ENCODE data around the gene ZC3H14.

ZC3H14 gene

DNA sequence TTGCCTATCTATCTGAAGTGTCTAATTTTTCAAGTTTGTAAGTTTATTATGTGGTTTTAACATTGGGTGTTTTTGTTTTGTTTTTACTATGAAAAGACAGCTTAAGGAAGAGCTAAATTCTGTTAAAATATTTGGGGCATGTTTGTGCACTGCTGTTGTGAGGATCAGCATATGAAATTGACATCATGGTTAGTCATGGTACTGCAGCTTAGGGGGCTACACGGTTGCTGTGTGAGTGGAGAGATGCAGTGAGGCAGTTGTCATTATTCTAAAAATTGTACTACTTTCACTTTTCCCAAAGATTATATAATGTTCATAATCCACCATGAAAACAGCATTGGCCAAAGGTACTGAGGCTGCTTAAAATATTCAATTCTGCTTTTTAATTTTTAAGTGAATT lies 49.0 kb downstream of the ZC3H14 start:
- DNase-seq (ENCODE audit: low read depth): peak; percentile 17

GRCh38 chr14:88612981-88613380 lies 50.1 kb downstream of the ZC3H14 start:
- peak; percentile 12 for DNase-seq (ENCODE audit: low read depth)

DNA sequence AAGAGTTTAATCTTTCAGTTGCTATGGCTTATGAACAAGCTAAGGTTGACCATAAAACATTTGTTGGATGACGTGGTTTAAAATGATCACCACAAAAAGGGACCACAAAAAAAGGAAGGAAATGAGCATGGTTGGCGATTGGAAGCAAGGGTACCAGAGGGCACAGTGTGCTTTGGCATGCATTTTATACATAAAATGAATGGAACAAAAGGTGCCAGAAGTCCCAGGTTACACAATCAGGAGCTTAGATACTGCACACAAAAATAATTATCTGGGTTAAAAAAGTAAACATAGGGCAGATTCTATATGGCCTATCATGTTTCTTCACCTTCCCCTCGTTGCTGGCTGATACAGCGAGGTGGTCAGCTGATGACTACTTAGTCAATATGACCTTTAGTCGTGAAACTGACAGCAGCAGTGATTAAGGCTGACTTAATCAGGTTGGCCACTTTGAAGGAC lies 50.7 kb downstream of the ZC3H14 start:
- peak; percentile 66 for DNase-seq (ENCODE audit: low read depth)

- peak; percentile 86 for DNase-seq (ENCODE audit: low read depth)
These were observed 51.5 kb downstream of the ZC3H14 start for GRCh38 chr14:88614218-88614907.

DNA sequence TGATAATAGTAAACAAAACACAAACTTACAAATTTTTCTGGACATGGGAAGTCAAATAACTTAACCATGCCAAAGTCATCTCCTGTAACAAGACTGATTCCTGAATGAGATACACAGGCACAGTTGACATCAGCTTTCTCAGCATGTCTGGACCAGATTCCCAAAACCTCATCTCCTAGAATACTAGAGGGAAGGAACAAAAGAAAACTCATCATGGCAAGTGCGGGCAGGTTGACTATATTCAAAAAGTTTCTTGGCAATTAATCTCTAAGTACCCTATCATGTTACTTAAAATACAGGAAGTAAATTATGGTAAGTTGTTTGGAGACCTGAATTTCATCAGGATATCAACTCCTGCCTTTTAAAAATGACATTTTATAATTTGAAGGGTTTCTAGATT lies 53.9 kb downstream of the ZC3H14 start:
- no peak for DNase-seq (ENCODE audit: low read depth)

GRCh38 chr14:88617479-88617878 lies 54.6 kb downstream of the ZC3H14 start:
- DNase-seq (ENCODE audit: low read depth): no peak

DNA sequence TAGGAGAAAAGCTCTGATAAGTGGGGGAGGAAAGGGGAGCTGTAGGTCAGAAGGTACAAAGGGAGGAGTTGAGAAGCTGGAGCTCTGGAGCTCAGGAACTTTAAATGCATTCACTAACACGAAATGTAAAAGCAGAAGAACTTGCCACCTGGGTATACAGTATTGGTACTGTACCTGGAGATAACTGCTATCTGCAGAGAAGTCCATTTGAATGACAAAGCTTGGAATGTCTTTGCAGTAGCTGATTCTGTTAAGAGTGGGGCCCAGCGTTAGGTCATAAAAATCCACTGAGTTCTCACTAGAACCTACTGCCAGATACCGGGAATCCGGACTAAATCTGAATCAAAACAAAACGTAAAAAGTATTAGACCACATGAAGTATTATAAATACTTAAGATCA lies 55.6 kb downstream of the ZC3H14 start:
- DNase-seq (ENCODE audit: low read depth): no peak

DNA sequence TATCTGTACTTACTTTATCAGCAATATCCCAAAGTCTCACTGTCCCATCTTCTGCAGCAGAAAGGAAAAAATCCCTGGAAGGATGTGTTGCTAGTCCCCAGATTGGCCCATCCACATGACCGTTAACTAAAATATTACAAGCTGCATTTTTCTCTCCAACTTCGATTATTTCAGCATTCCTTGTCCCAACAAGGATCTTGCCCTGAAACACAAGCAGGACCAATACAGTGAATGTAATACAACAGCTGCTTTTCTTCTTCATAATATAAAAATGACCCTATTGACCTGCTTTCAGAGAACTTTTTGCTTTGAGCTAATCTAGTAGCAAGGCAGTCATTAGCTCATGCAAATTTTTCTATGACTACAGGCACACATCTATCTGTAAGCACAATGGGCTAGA lies 58.3 kb downstream of the ZC3H14 start:
- peak; percentile 45 for DNase-seq (ENCODE audit: low read depth)

DNA sequence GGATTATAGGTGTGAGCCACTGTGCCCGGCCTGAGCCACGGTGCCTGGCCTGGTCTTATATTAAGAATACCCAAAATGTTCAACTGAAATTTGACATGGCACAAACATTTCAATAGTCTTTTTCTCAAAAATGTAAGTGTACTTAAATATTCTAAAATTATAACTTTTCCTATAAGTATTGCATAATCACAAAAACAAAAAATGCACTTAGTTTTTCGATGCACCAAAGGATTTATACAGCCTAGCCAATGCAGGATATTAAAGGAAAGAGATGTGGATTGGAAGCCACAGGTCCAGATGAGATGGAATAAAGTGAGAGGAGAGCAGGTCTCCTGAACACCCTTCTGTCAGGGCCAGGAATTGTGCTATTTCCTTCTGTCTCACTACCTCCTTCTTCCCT lies 62.8 kb downstream of the ZC3H14 start:
- no peak for DNase-seq (ENCODE audit: low read depth)

DNA sequence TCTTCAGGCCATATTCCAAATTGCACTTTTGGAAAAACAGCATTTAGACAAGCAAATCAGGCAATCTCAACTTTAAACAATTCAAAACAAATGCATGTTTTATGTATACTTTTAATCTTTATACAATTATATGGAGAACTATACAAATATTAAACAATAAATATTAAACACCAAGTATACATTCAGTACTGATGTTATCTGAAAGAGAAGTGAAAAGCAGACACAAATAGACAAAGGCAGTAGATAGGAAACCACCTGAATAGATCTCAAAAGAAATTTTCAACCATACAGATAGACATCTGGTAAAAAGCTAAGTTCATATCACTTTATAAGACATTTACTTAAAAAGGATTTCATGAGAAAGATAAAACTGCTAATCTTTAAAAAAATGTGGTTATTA lies 65.2 kb downstream of the ZC3H14 start:
- DNase-seq (ENCODE audit: low read depth): no peak

DNA sequence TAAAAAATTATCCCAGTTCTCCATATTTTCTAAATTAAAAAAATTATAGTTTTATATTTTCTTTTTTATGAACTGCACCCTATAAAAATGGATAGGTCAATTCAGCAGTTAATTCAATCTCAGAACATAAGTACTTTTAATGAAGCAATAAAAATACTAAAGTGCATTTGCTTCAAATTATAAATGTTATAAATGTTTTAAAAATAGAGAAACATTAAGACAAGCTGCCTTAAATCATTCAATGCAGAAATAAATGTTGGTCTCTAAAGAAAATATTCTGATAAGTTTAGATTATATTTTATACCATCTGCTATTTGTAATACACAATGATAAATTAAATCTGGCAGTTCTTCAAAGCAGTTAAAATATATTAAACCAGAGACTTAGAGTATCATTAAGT lies 65.6 kb downstream of the ZC3H14 start:
- DNase-seq (ENCODE audit: low read depth): no peak

- DNase-seq (ENCODE audit: low read depth): peak; percentile 55
These were observed 67.7 kb downstream of the ZC3H14 start for GRCh38 chr14:88630565-88630964.

- DNase-seq (ENCODE audit: low read depth): no peak
These were observed 68.3 kb downstream of the ZC3H14 start for GRCh38 chr14:88631091-88631490.

GRCh38 chr14:88632512-88632911 lies 69.7 kb downstream of the ZC3H14 start:
- no peak for DNase-seq (ENCODE audit: low read depth)

- no peak for DNase-seq (ENCODE audit: low read depth)
These were observed 76.4 kb downstream of the ZC3H14 start for GRCh38 chr14:88639221-88639620.

DNA sequence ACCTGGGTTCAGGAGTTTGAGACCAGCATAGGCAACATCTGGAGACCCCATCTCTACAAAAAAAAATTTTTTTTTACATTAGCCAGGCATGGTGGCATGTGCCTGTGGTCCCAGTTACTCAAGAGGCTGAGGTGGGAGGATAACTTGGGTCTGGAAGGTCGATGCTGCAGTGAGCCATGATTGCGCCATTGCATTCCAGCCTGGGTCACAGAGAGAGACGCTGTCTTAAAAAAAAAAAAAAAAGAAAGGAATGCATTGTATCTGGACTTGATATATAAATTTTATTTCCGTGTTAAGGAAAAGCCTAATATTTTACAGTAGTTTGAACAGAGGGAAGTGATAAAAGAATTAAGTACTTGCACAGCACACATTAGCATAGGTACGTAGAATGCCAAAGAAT lies 97.2 kb downstream of the ZC3H14 start:
- DNase-seq (ENCODE audit: low read depth): peak; percentile 62

DNA sequence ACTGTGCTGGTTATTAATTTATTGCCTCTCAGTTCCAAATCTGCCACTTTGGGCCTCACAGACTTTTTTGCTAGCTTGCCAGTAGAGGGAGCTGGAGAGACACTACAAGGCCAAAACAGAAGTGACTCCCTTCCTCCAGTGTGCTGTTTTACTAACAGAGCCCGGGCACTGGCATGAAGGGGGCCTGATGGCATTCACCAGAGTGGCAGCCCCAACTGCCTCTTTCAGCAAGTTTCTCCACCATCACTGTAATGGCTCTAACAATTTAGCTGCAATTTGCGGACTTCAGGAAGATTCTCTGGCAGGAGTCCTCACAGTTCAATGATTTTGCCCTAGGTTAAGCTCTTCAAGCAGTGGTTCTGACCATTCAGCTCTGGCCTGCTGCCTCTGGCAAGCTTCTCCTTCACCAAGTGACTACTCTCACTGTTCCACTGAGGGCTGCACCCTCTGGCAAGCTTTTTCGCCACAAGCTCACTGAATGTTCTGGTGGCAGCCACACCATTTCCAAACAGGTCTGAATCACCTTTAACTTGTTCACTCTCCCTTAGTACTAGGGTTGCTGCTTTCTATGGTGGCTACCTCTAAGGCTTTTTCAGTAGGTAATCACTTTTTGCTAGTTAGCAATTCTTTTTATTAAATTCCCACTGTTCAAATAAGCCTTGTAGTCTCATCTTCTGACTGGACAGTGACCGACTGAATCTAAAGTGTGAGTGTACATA lies 104.9 kb downstream of the ZC3H14 start:
- DNase-seq (ENCODE audit: low read depth): peak; percentile 81

- DNase-seq (ENCODE audit: low read depth): no peak
These were observed 105.7 kb downstream of the ZC3H14 start for GRCh38 chr14:88668448-88669116.

DNA sequence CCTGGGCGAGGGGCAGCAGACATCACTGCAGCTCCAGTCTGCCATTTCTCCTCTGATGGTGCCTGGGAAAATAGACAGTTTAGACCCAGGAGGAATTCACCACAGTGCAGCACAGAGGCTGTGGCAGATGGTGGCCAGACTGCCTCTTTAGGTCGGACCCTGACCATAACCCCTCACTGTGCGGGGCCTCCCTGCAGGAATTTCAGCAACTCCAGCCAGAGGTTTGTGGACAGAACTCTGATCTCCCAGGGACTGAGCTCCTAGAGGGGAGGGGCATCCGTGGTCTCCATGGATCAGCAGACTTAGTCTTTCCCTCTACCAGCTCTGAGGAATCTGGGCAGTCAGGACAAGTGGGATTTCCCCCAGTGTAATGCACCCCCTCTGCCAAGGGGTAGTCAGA lies 106.5 kb downstream of the ZC3H14 start:
- no peak for DNase-seq (ENCODE audit: low read depth)
